ENCODE data around the gene UBE2V1.

DNA sequence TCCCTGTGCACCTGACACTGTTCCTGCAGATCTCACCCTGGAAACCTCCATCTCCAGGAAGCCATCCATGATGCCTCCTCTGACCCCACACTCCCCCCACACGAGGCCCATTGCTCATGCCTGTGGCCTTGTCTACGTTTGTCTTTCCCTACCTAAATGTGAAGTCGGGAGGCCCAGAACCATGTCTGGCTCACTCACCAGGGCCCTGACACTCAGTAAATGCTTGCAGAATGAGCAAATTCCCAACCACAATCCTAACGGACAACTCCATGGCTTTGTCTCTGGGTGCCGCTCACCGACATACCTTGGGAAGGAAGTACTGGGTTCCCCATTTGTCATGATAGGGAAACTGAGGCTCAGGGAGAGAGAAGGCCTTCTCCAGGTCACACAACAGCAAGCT lies 33.3 kb upstream of the UBE2V1 start:
- TF ChIP-seq, protein P1, sequence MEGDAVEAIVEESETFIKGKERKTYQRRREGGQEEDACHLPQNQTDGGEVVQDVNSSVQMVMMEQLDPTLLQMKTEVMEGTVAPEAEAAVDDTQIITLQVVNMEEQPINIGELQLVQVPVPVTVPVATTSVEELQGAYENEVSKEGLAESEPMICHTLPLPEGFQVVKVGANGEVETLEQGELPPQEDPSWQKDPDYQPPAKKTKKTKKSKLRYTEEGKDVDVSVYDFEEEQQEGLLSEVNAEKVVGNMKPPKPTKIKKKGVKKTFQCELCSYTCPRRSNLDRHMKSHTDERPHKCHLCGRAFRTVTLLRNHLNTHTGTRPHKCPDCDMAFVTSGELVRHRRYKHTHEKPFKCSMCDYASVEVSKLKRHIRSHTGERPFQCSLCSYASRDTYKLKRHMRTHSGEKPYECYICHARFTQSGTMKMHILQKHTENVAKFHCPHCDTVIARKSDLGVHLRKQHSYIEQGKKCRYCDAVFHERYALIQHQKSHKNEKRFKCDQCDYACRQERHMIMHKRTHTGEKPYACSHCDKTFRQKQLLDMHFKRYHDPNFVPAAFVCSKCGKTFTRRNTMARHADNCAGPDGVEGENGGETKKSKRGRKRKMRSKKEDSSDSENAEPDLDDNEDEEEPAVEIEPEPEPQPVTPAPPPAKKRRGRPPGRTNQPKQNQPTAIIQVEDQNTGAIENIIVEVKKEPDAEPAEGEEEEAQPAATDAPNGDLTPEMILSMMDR (IDR thresholded peaks at IDR 0.05) = no peak
- TF ChIP-seq EZH2 (IDR thresholded peaks at IDR 0.05; ENCODE audit: borderline replicate concordance, insufficient read depth, low read depth, low read length, poor library complexity, severe bottlenecking) = no peak
